ENCODE results near the gene EPX. TPM values are rescaled to one million over a fixed set of nuclear protein-coding genes. Genes with fewer than 3 reads are reported as not detected.

The EPX gene
- polyA plus RNA-seq, 2 of the 4 experiments (the other 2 are of a cell fraction): not detected

DNA sequence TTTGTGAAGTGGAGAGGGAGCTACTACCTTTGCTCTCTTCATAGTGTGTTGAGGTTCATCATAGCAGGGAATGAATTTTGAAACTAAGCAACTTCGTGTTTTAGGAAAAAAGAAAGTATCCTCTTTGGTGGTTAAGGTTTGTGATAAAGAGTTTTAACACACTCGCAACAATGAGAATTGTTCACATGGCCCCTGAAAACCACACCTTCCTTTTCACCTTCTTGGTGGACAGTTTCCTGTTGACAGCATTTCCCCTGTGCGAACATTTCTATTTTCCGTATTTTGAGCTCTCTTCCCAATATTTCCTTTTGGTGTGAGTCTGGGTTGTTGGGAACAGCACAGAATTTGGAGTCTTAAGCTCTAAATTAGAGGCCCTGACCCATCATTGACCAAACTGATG lies 21.9 kb upstream of the EPX start:
- Histone ChIP-seq H3K4me1 (no peaks in the 10 kb centered on the region), H3K9me3 (no peaks in the 10 kb centered on the region), H3K4me3 (no peak overlapping the region), H3K27ac (no peak overlapping the region), H3K4me2 (no peak overlapping the region)
- FAIRE-seq: no peak
- WGBS (ENCODE audit: missing lambda C conversion rate): 44% methylated on average over 4 of the region's 4 CpGs
- POLR2A ChIA-PET: no interaction called here
- DNase-seq (ENCODE audit: low read depth in 1 of 2, low spot score in 1 of 2): no peak
- CTCF ChIA-PET: interaction anchor here (0.9 to 3.8 kb wide), 5 partner anchors 9 to 114 kb away, joined by 3 to 30 read pairs (median 4); no protein-coding TSS in a partner anchor
- TF ChIP-seq SREBF2 (IDR thresholded peaks at IDR 0.05) (no peak), RFX5 (IDR thresholded peaks at IDR 0.05) (no peak), HEYL (CRISPR knock-in tag; IDR thresholded peaks at IDR 0.05) (no peak), GATA3 (IDR thresholded peaks at IDR 0.05; ENCODE audit: borderline replicate concordance) (no peak), NPAS2 (CRISPR knock-in tag; IDR thresholded peaks at IDR 0.05; ENCODE audit: borderline replicate concordance) (no peak), RCOR1 (IDR thresholded peaks at IDR 0.05; ENCODE audit: low read depth, low read length) (no peak), MAFK (IDR thresholded peaks at IDR 0.05; ENCODE audit: partially characterized antibody) (no peak), CHD2 (IDR thresholded peaks at IDR 0.05; ENCODE audit: low read length, partially characterized antibody) (no peak), POLR2A (IDR thresholded peaks at IDR 0.05; ENCODE audit: low read length) (no peak), ESRRA (IDR thresholded peaks at IDR 0.05; ENCODE audit: borderline replicate concordance, low read length) (no peak), ZFP36 (IDR thresholded peaks at IDR 0.05; ENCODE audit: borderline replicate concordance, partially characterized antibody) (no peak), HOXA7 (CRISPR knock-in tag; IDR thresholded peaks at IDR 0.05) (no peak), KDM1A (IDR thresholded peaks at IDR 0.05; ENCODE audit: low read depth) (no peak), ZC3H11A (IDR thresholded peaks at IDR 0.05) (no peak)
- TF ChIP-seq, protein P1, sequence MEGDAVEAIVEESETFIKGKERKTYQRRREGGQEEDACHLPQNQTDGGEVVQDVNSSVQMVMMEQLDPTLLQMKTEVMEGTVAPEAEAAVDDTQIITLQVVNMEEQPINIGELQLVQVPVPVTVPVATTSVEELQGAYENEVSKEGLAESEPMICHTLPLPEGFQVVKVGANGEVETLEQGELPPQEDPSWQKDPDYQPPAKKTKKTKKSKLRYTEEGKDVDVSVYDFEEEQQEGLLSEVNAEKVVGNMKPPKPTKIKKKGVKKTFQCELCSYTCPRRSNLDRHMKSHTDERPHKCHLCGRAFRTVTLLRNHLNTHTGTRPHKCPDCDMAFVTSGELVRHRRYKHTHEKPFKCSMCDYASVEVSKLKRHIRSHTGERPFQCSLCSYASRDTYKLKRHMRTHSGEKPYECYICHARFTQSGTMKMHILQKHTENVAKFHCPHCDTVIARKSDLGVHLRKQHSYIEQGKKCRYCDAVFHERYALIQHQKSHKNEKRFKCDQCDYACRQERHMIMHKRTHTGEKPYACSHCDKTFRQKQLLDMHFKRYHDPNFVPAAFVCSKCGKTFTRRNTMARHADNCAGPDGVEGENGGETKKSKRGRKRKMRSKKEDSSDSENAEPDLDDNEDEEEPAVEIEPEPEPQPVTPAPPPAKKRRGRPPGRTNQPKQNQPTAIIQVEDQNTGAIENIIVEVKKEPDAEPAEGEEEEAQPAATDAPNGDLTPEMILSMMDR (IDR thresholded peaks at IDR 0.05): no peak
- TF ChIP-seq, protein P2, sequence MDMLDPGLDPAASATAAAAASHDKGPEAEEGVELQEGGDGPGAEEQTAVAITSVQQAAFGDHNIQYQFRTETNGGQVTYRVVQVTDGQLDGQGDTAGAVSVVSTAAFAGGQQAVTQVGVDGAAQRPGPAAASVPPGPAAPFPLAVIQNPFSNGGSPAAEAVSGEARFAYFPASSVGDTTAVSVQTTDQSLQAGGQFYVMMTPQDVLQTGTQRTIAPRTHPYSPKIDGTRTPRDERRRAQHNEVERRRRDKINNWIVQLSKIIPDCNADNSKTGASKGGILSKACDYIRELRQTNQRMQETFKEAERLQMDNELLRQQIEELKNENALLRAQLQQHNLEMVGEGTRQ (IDR thresholded peaks at IDR 0.05): no peak
- TF ChIP-seq, protein P3, sequence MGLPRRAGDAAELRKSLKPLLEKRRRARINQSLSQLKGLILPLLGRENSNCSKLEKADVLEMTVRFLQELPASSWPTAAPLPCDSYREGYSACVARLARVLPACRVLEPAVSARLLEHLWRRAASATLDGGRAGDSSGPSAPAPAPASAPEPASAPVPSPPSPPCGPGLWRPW (IDR thresholded peaks at IDR 0.05): no peak
- TF ChIP-seq, protein P4, sequence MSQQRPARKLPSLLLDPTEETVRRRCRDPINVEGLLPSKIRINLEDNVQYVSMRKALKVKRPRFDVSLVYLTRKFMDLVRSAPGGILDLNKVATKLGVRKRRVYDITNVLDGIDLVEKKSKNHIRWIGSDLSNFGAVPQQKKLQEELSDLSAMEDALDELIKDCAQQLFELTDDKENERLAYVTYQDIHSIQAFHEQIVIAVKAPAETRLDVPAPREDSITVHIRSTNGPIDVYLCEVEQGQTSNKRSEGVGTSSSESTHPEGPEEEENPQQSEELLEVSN (IDR thresholded peaks at IDR 0.05; ENCODE audit: borderline replicate concordance, low read depth): no peak
- no peak for ATAC-seq

DNA sequence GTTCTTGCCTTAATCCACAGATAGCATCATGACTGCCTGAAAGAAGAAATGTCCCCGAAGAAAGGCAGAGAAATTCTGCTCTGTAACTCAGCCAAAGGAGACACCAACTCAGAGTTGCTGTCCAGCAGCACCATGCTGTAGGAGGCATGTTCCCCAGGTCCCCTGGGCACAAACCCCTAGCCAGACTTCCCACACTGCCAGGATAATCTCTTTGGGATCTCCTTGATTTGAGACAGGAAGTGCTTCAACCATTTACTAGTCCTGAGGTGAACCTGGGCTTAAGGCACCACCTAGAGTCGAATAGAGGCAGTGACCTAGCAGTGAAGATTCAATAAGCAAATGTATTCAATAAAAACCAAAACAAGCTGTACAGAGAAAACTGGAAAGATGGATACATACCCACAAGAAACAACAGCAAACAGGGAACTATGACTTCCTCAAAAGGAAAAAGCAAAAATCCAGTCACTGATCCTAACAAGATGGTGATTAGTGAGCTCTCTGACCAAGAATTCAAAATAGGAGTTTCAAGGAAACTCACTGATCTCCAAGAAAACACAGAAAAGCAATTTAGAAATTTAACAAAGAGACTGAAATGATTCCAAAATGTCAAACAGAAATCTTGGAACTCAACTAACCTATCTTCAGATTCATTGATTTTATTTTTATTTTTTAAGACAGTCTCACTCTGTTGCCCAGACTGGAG lies 20.0 kb upstream of the EPX start:
- no peaks in the 10 kb centered on the region for H3K4me1 ChIP-seq
- H3K27ac ChIP-seq: no peak overlapping the region
- ChIA-PET CTCF (interaction anchor here (0.6 to 3.8 kb wide), 28 partner anchors 8 to 838 kb away, joined by 3 to 30 read pairs (median 3); partner anchors contain the start of gene OR4D1), POLR2A (interaction anchor here (0.8 kb wide), 1 partner anchor 90 kb away, joined by 3 read pairs; the partner anchor contains the start of gene DYNLL2)
- peak; percentile 82 for FAIRE-seq
- DNase-seq (ENCODE audit: low read depth in 1 of 2, low spot score in 1 of 2): peak; percentile 68 to 75
- H3K9me3 ChIP-seq: no peaks in the 10 kb centered on the region
- 20% methylated on average over 2 of the region's 2 CpGs for WGBS (ENCODE audit: missing lambda C conversion rate)
- H3K4me3 ChIP-seq: no peak overlapping the region
- ATAC-seq: peak; percentile 75 to 91
- no peak overlapping the region for H3K4me2 ChIP-seq
- TF ChIP-seq ZC3H11A (IDR thresholded peaks at IDR 0.05) (no peak), MYC (IDR thresholded peaks at IDR 0.05; ENCODE audit: borderline replicate concordance, low read length) (no peak), POLR2A (IDR thresholded peaks at IDR 0.05; ENCODE audit: low read length) (no peak), RCOR1 (IDR thresholded peaks at IDR 0.05; ENCODE audit: low read depth, low read length) (no peak), CBX2 (IDR thresholded peaks at IDR 0.05; ENCODE audit: borderline replicate concordance, low read depth) (no peak), HOXB13 (CRISPR knock-in tag; IDR thresholded peaks at IDR 0.05; ENCODE audit: low read depth) (no peak), ZFP36 (IDR thresholded peaks at IDR 0.05; ENCODE audit: borderline replicate concordance, partially characterized antibody) (no peak), SMC3 (IDR thresholded peaks at IDR 0.05) (peak; percentile 25; the same call in 1 of the 3 replicates), MAZ (IDR thresholded peaks at IDR 0.05; ENCODE audit: borderline replicate concordance, low read depth, low read length) (no peak), ZSCAN20 (CRISPR knock-in tag; IDR thresholded peaks at IDR 0.05) (no peak), CHD4 (IDR thresholded peaks at IDR 0.05; ENCODE audit: borderline replicate concordance) (no peak), RAD21 (conservative IDR thresholded peaks at IDR 0.05 in 1 of 2, IDR thresholded peaks at IDR 0.05 in 1 of 2) (peak; percentile 53 to 85)
- TF ChIP-seq, protein P5, sequence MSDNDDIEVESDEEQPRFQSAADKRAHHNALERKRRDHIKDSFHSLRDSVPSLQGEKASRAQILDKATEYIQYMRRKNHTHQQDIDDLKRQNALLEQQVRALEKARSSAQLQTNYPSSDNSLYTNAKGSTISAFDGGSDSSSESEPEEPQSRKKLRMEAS (IDR thresholded peaks at IDR 0.05): no peak
- TF ChIP-seq, protein P6, sequence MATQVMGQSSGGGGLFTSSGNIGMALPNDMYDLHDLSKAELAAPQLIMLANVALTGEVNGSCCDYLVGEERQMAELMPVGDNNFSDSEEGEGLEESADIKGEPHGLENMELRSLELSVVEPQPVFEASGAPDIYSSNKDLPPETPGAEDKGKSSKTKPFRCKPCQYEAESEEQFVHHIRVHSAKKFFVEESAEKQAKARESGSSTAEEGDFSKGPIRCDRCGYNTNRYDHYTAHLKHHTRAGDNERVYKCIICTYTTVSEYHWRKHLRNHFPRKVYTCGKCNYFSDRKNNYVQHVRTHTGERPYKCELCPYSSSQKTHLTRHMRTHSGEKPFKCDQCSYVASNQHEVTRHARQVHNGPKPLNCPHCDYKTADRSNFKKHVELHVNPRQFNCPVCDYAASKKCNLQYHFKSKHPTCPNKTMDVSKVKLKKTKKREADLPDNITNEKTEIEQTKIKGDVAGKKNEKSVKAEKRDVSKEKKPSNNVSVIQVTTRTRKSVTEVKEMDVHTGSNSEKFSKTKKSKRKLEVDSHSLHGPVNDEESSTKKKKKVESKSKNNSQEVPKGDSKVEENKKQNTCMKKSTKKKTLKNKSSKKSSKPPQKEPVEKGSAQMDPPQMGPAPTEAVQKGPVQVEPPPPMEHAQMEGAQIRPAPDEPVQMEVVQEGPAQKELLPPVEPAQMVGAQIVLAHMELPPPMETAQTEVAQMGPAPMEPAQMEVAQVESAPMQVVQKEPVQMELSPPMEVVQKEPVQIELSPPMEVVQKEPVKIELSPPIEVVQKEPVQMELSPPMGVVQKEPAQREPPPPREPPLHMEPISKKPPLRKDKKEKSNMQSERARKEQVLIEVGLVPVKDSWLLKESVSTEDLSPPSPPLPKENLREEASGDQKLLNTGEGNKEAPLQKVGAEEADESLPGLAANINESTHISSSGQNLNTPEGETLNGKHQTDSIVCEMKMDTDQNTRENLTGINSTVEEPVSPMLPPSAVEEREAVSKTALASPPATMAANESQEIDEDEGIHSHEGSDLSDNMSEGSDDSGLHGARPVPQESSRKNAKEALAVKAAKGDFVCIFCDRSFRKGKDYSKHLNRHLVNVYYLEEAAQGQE (IDR thresholded peaks at IDR 0.05): peak; percentile 67
- TF ChIP-seq, protein P4 (IDR thresholded peaks at IDR 0.05; ENCODE audit: borderline replicate concordance, low read depth): no peak
